NCI-H1417 (cell line): ENCODE measurements around the gene GTF2H2C_2.
"Not testable (repeated sequence)": the region's sequence is repeated elsewhere in the genome, so short reads cannot be mapped to it uniquely, and the experiment has no call there.

ENCODE experiments used
- DNase-seq, 3 experiments: peaks; one replicate each; lab custom pipeline; 2025; lab: John Stamatoyannopoulos, UW

GTF2H2C_2 gene

DNA sequence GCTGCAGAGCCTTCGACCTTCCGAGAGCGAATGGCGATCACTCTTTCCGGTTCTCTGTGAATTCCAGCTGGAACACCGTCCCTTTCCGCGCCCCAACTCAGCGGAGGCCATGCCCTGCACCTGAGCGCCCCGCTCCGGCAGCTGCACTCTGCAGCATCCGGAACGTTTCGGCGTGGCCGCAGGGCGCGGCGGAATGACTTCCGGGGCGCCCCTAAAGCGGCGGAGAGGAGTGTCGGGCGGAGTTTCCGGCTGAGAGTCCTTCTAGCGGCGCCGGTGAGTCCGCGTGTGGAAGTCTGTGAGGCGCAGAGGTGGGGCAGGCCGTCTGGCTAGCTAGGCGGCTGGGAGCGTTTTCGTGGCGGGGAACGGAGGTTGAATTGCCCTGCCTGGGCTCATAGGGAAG lies at the start of gene GTF2H2C_2:
GTF2H2C_2 (plus strand) TSS at position 252 of the 400 bp plus-strand sequence.
- DNase-seq = not testable (repeated sequence)

DNA sequence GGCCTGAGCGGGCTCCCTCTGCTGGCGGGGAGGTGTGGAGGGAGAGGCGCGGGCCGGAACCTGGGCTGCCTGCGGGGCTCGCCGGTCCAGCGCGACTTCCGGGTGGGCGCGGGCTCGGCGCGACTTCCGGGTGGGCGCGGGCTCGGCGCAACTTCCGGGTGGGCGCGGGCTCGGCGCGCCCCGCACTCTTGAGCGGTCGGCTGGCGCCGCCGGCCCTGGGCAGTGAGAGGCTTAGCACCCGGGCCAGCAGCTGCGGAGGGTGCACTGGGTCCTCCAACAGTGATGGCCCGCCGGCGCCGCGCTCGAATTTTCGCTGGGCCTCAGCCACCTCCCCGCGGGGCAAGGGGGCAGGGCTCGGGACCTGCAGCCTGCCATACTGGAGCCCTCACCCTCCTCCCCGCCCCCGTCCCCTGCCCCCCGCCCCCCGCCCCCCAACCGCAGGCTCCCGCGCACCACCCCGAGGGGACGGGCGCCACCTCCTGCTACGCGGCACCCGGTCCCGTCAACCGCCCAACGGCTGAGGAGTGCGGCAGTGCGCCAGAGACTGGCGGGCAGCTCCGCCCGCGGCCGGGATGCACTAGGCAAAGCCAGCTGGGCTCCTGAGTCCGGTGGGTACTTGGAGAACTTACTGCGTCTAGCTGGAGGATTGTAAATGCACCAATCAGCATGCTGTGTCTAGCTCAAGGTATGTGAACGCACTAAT lies 14.0 kb upstream of the GTF2H2C_2 start:
- DNase-seq = not testable (repeated sequence)

DNA sequence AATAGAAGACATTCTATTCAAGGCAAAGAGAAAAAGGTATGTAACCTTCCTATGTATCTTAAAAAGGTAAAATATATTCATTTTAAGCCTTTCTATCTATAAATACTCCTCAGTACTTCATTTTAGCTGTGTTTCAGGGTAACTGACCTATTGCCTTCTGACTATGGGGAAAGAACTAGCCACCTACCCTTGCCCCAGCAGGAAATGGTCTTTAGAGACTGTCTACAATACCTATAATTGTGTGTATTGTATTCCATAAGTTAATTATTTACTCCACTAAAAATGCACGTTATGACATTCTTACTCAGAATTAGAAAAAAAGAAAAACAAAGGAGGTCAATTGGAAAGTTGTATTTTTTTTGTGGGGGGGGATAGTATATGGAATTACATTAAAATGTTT lies 6.2 kb downstream of the GTF2H2C_2 start:
- not testable (repeated sequence) for DNase-seq

- DNase-seq = not testable (repeated sequence)
Measured at GRCh38 chr5:70423215-70423614, 8.0 kb downstream of the GTF2H2C_2 start.

DNA sequence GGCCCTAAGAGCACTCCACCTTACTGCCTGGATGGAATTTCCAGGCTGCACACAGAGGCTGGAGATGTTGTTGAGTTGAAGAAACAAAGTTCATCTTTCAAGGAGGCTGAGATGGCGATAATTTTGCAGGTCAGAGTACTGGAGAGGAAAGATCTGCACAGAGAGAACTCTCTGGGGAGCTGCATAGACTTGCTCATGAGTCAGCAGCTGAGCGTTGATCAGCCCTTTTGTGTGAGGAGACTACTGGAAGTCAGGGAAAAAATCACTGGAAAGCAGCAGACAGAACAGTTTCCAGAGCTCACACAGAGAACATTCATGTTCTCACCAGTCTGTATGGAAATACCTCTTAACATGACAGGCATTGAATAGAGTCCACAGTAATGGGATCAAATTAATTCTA lies 23.4 kb downstream of the GTF2H2C_2 start:
- DNase-seq = not testable (repeated sequence)

DNA sequence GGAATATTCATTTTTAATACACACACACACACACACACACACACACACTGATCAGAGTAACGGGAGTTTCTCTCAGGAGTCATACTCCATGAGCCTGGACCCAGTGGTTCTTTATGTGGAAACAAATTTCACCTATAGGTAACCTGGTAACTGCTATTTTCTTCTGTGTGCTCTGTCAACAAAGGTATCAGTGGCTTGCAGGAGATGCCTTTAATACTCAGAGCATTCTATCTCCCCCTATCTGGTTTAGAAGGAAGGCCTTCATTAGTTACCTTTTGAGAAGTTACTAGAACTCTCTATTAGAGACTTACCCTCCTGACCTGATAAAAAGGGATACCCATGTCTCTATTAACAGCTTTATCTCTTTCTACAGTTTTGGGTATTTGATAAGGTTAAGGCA lies 34.4 kb downstream of the GTF2H2C_2 start:
- DNase-seq = not testable (repeated sequence)

DNA sequence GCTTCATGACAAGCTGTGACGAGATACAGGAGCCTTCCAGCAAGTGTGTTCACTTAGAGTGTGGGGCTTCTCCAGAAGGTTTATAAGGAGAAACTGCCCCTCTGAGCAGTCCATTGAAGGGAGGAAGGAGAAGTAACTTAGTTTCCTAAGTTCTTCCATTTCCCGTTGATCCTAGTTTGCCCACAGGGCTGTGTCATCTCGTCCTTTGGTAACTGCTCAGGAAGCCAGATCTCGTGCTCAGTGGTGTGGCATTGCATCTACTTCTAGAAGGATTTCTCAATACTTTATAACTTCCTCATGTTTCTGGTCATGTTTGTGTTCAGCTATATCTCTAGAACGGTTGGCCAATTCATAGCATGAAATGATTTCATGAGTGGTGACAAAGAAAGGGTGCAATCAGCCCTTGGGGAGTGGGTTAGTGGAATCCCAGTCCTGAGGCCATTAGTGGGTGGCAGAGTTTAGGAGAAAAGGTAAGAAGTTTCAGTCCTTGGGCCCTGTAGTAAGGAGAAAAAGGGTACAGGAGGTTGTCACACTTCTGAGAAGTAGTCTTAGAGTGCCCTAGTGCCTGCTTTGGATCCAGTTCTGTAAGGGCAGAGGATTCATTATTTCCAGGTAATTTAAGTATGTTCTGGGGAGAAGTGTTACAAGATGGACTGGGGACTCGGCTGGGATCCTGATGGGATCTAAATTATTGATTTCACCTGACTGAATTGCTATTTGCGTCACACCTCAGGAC lies 36.2 kb downstream of the GTF2H2C_2 start:
- DNase-seq = not testable (repeated sequence)

- not testable (repeated sequence) for DNase-seq
Measured at GRCh38 chr5:70457093-70457492, 41.9 kb downstream of the GTF2H2C_2 start.

GRCh38 chr5:70459188-70459587 lies 44.0 kb downstream of the GTF2H2C_2 start:
- not testable (repeated sequence) for DNase-seq

- DNase-seq = not testable (repeated sequence)
Measured at GRCh38 chr5:70461984-70462383, 46.8 kb downstream of the GTF2H2C_2 start.

GRCh38 chr5:70464019-70464637 lies 49.0 kb downstream of the GTF2H2C_2 start:
- DNase-seq = not testable (repeated sequence)

DNA sequence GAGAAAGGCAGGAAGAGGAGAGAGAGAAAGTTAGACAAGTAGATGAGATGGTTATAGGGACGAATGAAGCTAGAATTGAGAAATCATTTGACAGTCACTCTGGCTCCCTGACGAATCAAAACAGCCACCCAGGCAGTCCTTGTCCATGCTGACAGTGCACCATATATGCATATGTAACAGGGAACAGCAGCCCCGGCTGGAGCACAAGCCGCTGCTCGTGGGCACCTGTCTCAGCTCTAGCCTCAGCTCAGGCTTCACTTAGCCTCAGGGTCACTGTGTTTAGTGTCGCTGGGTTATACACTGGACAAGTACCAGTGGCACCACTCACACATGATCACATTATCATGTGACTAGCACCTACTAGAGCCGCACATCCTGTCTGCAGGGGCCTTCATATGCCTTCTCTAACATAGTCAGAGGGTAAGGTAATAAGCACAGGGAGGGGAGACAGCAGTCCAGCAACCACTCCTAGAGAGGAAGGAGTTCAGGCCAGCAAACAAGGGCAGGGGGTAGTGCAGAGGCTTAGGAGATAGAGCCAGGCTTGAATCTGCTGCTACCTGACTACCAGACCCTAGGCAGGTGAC lies 54.9 kb downstream of the GTF2H2C_2 start:
- not testable (repeated sequence) for DNase-seq
